ENCODE data around the gene PARD6B. TPM values are rescaled to one million over a fixed set of nuclear protein-coding genes. Genes with fewer than 3 reads are reported as not detected.
"Not testable (repeated sequence)": the region's sequence is repeated elsewhere in the genome, so short reads cannot be mapped to it uniquely, and the experiment has no call there.

The PARD6B gene
- total and polyA plus RNA-seq, 2 donors (not counting 3 experiments of a cell fraction or from before 2014, with no cell fraction given): 0.03 TPM; not detected in 1

DNA sequence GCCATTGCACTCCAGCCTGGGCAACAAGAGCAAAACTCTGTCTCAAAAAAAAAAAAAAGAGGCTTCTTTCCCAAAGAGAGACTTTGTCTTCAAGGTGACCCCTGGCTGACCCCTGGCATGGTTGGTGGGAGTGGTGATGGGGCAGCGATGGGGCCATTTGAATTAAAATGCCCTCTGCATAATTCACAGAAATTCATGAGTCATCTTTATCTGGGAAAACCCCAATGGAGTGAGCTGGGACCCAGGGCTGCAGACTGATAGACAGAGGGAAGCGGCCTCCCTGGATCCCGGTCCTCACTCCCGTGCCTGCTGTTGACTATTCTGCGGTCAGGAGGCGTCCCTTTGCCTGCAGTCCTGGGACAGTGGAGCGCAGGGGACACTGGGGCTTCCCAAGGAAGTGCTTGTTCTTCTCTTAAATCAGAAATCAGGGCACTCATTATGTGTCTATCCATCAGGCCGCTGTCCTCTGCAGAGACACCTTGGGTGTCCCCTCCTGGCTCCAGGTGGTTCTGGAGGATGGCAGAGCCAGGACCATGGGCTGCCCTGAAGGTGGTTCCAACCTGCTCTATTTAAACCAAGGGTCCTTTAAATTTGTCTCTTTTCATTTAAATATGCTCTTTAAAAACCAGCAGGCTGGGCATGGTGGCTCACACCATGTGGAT lies 40.2 kb downstream of the PARD6B start:
- H3K27ac ChIP-seq (ENCODE audit: insufficient read depth, low read depth, low read length); intact Hi-C loops (cut with micrococcal nuclease); H3K4me2 ChIP-seq (ENCODE audit: insufficient read depth, low read length); H3K79me2 ChIP-seq (ENCODE audit: control insufficient read depth, insufficient read depth, low read length); POLR2A ChIA-PET; H3K4me3 ChIP-seq (replicated peaks in 1 of 3; ENCODE audit: insufficient read depth in 1 of 3, low read depth in 1 of 3, low read length in 3 of 3); FAIRE-seq; H3K9me1 ChIP-seq (replicated peaks; ENCODE audit: control insufficient read depth, extremely low read depth, insufficient read depth, low read length); dilution Hi-C loops (cut with MboI; ENCODE audit: extremely low pct_ligation_motif_present, low sequenced_read_pairs); H3K9me3 ChIP-seq (replicated peaks; ENCODE audit: control insufficient read depth, insufficient read depth, low read length); BruUV-seq (replicated peaks); H3K9ac ChIP-seq (replicated peaks; ENCODE audit: extremely low read depth, insufficient read depth, low read length); H3K36me3 ChIP-seq (ENCODE audit: control insufficient read depth in 2 of 2, extremely low read depth in 1 of 2, insufficient read depth in 2 of 2, low read length in 2 of 2); H3K27me3 ChIP-seq (ENCODE audit: control insufficient read depth in 2 of 2, insufficient read depth in 2 of 2, low read length in 2 of 2); H3K4me1 ChIP-seq (ENCODE audit: control insufficient read depth, extremely low read depth, insufficient read depth, low read length); CTCF ChIA-PET; H4K20me1 ChIP-seq (replicated peaks; ENCODE audit: control insufficient read depth, extremely low read depth, insufficient read depth, low read length); H2AFZ ChIP-seq (ENCODE audit: low read depth, low read length); DNase-seq (ENCODE audit: low read depth, low spot score): not testable (repeated sequence)

DNA sequence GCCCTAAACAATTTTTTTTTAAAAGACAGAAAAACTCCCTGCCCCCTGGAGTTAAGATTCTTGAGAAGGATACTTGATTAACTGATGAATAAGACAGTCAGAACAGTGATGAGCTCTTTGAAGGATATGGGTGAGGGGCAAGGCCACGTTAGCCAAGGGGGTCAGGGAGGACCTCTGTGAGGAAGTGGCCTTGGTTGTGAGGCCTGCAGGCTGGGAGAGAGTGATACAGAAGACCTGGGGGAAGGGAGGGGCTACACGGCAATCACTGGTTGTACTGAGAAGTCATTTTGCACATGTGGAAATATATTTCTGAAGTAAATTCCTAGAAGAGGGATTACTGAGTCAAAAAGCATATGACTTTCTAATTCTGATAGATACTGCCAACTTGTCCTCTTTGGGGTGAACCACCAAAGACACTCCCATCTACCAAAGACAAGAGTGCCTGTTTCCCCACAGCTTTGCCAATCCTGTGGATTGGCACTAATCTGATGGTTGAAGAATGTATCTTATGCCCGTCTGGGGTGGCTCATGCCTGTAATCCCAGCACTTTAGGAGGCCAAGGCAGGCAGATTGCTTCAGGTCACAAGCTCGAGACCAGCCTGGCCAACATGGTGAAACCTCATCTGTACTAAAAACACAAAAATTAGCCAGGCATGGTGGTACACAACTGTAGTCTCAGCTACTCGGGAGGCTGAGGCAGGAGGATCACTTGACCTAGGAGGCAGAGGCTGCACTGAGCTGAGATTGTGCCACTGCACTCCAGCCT lies 41.2 kb downstream of the PARD6B start:
- Histone ChIP-seq H3K4me3 (replicated peaks in 1 of 3; ENCODE audit: insufficient read depth in 1 of 3, low read depth in 1 of 3, low read length in 3 of 3) (no peak overlapping the region), H3K9ac (replicated peaks; ENCODE audit: extremely low read depth, insufficient read depth, low read length) (no peak overlapping the region), H2AFZ (ENCODE audit: low read depth, low read length) (no peak overlapping the region), H3K27ac (ENCODE audit: insufficient read depth, low read depth, low read length) (no peak overlapping the region), H3K9me3 (replicated peaks; ENCODE audit: control insufficient read depth, insufficient read depth, low read length) (no peaks in the 10 kb centered on the region), H3K4me1 (ENCODE audit: control insufficient read depth, extremely low read depth, insufficient read depth, low read length) (no peaks in the 10 kb centered on the region), H3K27me3 (ENCODE audit: control insufficient read depth in 2 of 2, insufficient read depth in 2 of 2, low read length in 2 of 2) (peaks cover 0 to 3% of the 10 kb centered on the region in 2 experiments), H3K79me2 (ENCODE audit: control insufficient read depth, insufficient read depth, low read length) (no peaks in the 10 kb centered on the region), H3K9me1 (replicated peaks; ENCODE audit: control insufficient read depth, extremely low read depth, insufficient read depth, low read length) (no peaks in the 10 kb centered on the region), H3K36me3 (ENCODE audit: control insufficient read depth in 2 of 2, extremely low read depth in 1 of 2, insufficient read depth in 2 of 2, low read length in 2 of 2) (no peaks in the 10 kb centered on the region), H3K4me2 (ENCODE audit: insufficient read depth, low read length) (no peak overlapping the region), H4K20me1 (replicated peaks; ENCODE audit: control insufficient read depth, extremely low read depth, insufficient read depth, low read length) (no peaks in the 10 kb centered on the region)
- dilution Hi-C loops (cut with MboI; ENCODE audit: extremely low pct_ligation_motif_present, low sequenced_read_pairs): no loop called here
- BruUV-seq (replicated peaks): no TSS peak
- FAIRE-seq (no peak), DNase-seq (ENCODE audit: low read depth, low spot score) (no peak)
- POLR2A ChIA-PET: no interaction called here
- intact Hi-C loops (cut with micrococcal nuclease): no loop called here
- CTCF ChIA-PET: interaction anchor here (1.6 kb wide), 1 partner anchor 10 kb away, joined by 5 read pairs; no protein-coding TSS in a partner anchor
- TF ChIP-seq, protein P1, sequence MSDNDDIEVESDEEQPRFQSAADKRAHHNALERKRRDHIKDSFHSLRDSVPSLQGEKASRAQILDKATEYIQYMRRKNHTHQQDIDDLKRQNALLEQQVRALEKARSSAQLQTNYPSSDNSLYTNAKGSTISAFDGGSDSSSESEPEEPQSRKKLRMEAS (IDR thresholded peaks at IDR 0.05; ENCODE audit: insufficient read depth, insufficient read length): no peak
- TF ChIP-seq, protein P2, sequence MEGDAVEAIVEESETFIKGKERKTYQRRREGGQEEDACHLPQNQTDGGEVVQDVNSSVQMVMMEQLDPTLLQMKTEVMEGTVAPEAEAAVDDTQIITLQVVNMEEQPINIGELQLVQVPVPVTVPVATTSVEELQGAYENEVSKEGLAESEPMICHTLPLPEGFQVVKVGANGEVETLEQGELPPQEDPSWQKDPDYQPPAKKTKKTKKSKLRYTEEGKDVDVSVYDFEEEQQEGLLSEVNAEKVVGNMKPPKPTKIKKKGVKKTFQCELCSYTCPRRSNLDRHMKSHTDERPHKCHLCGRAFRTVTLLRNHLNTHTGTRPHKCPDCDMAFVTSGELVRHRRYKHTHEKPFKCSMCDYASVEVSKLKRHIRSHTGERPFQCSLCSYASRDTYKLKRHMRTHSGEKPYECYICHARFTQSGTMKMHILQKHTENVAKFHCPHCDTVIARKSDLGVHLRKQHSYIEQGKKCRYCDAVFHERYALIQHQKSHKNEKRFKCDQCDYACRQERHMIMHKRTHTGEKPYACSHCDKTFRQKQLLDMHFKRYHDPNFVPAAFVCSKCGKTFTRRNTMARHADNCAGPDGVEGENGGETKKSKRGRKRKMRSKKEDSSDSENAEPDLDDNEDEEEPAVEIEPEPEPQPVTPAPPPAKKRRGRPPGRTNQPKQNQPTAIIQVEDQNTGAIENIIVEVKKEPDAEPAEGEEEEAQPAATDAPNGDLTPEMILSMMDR (IDR thresholded peaks at IDR 0.05; ENCODE audit: extremely low read depth in 1 of 2, insufficient read depth in 1 of 2, low read depth in 1 of 2, low read length in 2 of 2): no peak
- TF ChIP-seq FOS (IDR thresholded peaks at IDR 0.05; ENCODE audit: borderline replicate concordance, insufficient read depth, low read length) (no peak), GATA2 (IDR thresholded peaks at IDR 0.05; ENCODE audit: insufficient read depth, insufficient read length, low read depth, low read length) (no peak)

Measured in endothelial cell of umbilical vein (primary cell).